ENCODE data around the gene SIGLEC1.

The SIGLEC1 gene

GRCh38 chr20:3712279-3712873, at the start of gene SIGLEC1:
SIGLEC1 (minus strand) TSS chr20:3712600; CDS start chr20:3707128, 5,472 bp downstream.
- DNase-seq (ENCODE audit: low read depth in 3 of 3, low spot score in 1 of 3): no peak

GRCh38 chr20:3760655-3761348, 48.4 kb upstream of the SIGLEC1 start:
- DNase-seq (ENCODE audit: low read depth in 3 of 3, low spot score in 1 of 3): no peak

GRCh38 chr20:3759884-3760283, 47.5 kb upstream of the SIGLEC1 start:
- DNase-seq (ENCODE audit: low read depth in 3 of 3, low spot score in 1 of 3): no peak

DNA sequence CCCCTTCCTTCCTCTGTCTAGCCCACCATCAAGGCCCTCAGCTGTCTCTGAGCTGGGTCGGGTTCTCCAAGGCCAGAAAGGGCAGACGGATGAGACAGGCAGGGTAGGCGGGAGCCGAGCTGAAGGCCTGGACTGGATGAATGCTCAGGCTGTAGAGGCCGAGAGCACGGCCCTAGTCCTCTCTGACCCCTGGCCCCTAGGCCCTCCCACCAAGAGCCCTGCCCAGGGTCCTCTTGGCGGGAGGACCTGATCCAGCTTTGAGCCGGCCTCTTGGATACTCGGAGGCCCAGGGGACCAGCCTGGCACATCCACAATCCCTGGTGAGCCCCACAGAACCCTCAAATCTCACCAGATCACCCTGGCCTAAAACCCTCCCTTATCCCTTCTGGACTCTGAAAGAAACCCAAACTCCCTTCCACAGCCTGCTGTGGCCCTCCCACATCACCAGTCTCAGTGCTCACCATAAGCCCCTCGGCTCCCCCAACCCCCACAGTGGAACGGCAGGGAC, 47.0 kb upstream of the SIGLEC1 start:
- DNase-seq (ENCODE audit: low read depth in 3 of 3, low spot score in 1 of 3): no peak

DNA sequence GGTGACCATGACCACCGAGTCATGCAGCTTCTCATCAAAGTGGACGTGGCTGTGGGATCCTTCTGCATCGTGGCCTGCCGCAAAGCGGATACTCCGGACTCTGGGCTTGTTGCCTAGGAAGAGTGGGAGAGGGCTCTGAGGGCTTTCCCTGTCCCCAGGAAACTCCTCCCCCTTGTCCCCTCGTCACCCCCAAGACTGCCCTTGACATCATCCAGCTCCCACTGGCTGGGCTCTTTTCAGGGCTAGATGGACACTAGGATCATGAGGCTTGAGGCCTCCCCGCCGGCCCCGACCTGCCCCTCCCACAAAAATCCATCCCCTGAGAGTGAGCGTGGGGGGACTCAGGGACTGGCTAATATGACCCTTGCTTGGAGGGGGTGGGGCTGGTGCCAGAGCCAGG, 46.2 kb upstream of the SIGLEC1 start:
- DNase-seq (ENCODE audit: low read depth in 3 of 3, low spot score in 1 of 3): no peak

GRCh38 chr20:3757268-3757667, 44.9 kb upstream of the SIGLEC1 start:
- no peak for DNase-seq (ENCODE audit: low read depth in 3 of 3, low spot score in 1 of 3)

DNA sequence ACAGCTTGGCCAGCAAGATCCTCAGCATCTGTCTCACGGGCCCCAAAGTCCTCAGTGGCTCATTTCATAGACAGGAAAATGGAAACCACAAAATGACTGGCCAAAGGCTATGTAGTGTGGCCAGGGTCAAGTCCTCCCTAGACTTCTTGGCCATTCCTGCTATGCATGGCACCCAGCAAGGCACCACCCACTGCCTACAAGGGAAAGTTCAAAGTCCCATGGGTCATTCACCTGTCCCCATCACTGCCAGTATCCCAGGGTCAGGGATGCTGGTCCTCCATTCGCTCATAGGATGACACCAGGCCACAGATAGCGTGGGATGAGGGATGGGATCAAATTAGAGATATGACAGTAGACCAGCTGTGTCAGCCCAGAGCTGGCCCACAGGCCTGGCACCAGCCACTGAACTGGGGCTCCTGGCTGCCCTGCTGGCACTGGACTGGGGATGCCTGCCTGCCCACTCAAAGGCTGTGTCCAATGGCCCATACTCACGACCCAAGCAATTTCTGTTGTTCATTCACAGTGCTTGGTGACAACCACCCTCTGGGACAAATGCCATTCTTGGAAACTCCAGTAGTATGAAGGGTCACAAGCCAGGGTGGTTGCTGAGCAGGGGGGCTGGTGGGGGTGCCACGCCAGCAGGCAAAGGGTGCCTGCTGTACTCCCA, 43.5 kb upstream of the SIGLEC1 start:
- no peak for DNase-seq (ENCODE audit: low read depth in 3 of 3, low spot score in 1 of 3)

DNA sequence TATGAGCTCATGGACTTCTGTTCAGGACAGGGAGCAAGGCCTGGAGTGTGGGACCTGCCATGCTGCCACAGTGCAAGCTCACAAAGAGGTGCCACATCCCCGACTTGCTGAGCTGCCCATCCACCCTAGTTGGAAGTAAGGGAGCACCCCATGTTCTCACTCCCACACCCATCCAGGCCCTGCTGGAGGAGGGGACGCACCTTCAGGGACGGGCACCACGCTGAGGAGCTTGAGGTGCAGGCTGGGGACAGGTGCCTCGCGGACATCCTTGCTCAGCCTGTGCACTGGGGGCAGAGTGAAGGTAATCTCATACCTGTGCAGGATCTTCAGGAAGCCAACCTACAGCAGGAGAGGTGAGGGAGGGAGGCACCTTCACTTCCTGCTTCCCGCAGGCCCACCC, 42.9 kb upstream of the SIGLEC1 start:
- no peak for DNase-seq (ENCODE audit: low read depth in 3 of 3, low spot score in 1 of 3)

- no peak for DNase-seq (ENCODE audit: low read depth in 3 of 3, low spot score in 1 of 3)
Observed at GRCh38 chr20:3754276-3754630, 41.9 kb upstream of the SIGLEC1 start.

- DNase-seq (ENCODE audit: low read depth in 3 of 3, low spot score in 1 of 3): no peak
Observed at GRCh38 chr20:3753501-3754275, 41.3 kb upstream of the SIGLEC1 start.

DNA sequence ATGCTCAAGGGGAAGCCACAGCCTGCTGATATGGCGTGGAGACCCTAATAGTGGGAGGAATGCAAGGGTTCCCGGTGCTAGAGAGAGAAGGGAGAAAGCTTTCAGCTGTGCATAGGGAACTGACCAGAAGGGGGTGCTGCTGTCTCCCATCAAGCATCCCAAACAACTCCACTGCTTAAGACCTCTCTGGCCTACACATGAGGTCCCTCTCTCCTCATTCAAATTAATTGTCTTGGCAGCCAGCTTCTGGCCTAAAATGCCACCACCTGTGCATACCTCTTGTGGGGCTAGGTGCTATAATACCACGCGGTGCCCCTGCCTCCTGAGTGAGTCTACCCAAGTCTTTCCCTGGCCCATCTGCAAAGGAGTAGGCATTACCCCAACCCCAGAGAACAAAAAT, 40.7 kb upstream of the SIGLEC1 start:
- DNase-seq (ENCODE audit: low read depth in 3 of 3, low spot score in 1 of 3): peak in 1 of 3 donors; percentile 19

DNA sequence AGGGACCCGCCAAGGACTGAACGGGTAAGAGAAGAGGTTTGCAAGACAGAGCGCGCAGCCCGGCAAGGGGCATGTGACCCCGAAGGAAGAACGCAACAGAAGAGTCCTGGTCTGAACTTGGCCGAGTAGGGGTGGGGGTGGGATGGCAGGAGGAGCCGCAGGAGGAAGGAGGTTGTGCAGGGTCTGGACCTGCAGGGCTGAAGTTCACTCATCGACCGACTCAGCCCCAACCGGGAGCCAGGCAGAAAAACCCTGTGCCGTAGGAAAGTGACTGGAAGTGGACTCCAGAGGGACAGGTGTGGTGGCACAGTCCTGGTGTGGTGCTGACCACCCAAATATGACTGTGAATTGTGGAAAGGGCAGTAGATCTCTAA, 40.0 kb upstream of the SIGLEC1 start:
- no peak for DNase-seq (ENCODE audit: low read depth in 3 of 3, low spot score in 1 of 3)

GRCh38 chr20:3751675-3752385, 39.4 kb upstream of the SIGLEC1 start:
- no peak for DNase-seq (ENCODE audit: low read depth in 3 of 3, low spot score in 1 of 3)

DNA sequence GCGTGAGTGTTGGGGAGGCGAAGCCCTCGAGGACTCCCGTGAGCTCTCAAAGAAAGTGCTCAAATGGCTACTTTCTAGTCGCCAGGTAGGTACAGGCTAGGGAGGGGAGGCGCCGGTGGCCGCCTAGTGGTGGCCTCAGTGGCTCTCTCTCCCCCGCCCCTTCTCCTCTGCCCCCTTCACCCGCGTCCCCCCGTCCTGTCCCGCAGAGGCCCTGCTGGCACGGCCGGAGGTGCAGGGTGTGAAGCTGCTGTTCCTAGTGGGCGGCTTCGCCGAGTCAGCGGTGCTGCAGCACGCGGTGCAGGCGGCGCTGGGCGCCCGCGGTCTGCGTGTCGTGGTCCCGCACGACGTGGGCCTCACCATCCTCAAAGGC, 38.9 kb upstream of the SIGLEC1 start:
- no peak for DNase-seq (ENCODE audit: low read depth in 3 of 3, low spot score in 1 of 3)

DNA sequence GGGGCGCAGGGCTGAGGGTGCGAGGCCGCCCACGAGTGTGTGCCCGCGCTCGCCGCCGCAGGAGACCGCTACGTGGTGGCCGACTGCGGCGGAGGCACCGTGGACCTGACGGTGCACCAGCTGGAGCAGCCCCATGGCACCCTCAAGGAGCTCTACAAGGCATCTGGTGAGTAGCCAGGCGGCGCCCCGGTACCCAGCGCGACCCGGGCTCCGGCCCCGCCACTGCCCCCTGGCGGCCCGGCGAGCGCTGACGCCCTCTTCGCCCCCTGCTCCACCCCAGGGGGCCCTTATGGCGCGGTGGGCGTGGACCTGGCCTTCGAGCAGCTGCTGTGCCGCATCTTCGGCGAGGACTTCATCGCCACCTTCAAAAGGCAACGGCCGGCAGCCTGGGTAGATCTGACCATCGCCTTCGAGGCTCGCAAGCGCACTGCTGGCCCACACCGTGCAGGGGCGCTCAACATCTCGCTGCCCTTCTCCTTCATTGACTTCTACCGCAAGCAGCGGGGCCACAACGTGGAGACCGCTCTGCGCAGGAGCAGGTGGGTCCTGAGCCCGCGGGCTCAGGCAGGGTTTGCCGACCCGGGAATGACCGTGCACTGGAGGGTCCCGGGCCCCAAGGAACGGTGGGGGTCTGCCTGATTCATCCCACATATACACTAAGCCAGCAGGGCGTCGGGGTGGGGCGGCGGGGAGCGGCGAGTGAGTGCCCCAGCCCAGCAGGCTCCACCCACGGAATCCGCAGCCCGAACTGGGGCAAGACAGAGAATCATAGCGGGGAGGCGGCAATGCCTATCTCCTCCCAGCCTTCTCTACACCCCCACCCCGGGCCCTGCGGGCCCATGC, 37.5 kb upstream of the SIGLEC1 start:
- no peak for DNase-seq (ENCODE audit: low read depth in 3 of 3, low spot score in 1 of 3)

- DNase-seq (ENCODE audit: low read depth in 3 of 3, low spot score in 1 of 3): no peak
Observed at GRCh38 chr20:3749087-3749688, 36.8 kb upstream of the SIGLEC1 start.

DNA sequence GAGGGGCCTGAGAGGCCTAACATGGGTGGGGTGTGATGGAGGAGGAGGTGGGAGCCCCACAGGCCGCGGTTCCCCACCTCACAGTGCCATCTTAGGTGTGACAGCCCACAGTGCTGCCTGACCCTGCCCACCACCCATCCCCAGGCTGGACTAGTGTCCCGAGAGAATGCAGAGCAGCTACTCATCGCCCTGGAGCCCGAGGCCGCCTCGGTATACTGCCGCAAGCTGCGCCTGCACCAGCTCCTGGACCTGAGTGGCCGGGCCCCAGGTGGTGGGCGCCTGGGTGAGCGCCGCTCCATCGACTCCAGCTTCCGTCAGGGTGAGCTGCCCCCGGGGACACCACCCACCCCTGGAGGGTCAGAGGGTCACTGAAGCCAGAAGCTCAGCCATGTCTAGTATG, 35.7 kb upstream of the SIGLEC1 start:
- DNase-seq (ENCODE audit: low read depth in 3 of 3, low spot score in 1 of 3): no peak

GRCh38 chr20:3747471-3747870, 35.1 kb upstream of the SIGLEC1 start:
- no peak for DNase-seq (ENCODE audit: low read depth in 3 of 3, low spot score in 1 of 3)

- no peak for DNase-seq (ENCODE audit: low read depth in 3 of 3, low spot score in 1 of 3)
Observed at GRCh38 chr20:3745686-3746173, 33.3 kb upstream of the SIGLEC1 start.
